ENCODE results near the gene TRIM28.
"Not testable (repeated sequence)": the region's sequence is repeated elsewhere in the genome, so short reads cannot be mapped to it uniquely, and the experiment has no call there.

TRIM28 gene

GRCh38 chr19:58538257-58539168 lies 5.4 kb upstream of the TRIM28 start:
- H3K4me3 ChIP-seq (ENCODE audit: low read depth, low read length): no peak overlapping the region
- no peak for TF ChIP-seq CTCF (IDR thresholded peaks at IDR 0.05; ENCODE audit: low read depth, low read length)

- H3K4me3 ChIP-seq (ENCODE audit: low read depth, low read length): not testable (repeated sequence)
Measured at GRCh38 chr19:58539169-58539559, 4.7 kb upstream of the TRIM28 start.

DNA sequence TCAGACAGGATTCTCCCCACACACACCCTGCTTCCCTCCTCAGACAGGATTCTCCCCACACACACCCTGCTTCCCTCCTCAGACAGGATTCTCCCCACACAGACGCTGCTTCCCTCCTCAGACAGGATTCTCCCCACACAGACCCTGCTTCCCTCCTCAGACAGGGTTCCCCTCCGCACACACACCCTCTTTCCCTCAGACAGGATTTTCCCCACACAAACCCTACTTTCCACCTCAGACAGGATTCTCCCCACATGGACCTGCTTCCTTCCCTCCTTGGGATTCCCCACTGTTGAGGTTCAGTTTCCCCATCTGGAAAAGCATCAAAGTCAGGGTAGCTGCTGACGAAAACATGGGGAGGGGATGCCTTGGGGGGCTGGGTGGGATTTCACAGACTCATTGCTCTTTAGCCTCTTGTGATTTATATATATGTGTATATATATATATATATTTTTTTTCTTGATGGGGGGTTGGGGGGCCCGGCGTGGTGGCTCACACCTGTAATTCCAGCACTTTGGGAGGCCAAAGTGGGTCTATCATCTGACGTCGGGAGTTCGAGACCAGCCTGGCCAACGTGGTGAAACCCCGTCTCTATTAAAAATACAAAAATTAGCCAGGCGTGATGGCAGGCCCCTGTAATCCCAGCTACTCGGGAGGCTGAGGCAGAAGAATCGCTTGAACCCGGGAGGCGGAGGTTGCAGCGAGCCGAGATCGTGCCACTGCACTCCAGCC lies 1.1 kb upstream of the TRIM28 start:
- H3K4me3 ChIP-seq (ENCODE audit: low read depth, low read length): not testable (repeated sequence)

DNA sequence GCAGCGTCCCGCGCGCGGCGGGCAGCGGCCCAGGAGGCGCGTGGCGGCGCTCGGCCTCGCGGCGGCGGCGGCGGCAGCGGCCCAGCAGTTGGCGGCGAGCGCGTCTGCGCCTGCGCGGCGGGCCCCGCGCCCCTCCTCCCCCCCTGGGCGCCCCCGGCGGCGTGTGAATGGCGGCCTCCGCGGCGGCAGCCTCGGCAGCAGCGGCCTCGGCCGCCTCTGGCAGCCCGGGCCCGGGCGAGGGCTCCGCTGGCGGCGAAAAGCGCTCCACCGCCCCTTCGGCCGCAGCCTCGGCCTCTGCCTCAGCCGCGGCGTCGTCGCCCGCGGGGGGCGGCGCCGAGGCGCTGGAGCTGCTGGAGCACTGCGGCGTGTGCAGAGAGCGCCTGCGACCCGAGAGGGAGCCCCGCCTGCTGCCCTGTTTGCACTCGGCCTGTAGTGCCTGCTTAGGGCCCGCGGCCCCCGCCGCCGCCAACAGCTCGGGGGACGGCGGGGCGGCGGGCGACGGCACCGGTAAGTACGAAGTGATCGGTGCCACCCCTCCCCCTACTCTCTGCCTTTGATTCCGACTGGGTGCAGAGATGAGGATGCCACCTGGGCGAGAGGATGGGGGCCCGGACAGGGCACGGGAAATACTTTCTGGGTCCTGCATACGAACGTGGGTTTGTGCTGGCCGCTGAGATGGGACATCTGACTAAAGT lies 874 bp downstream of the TRIM28 start:
- H3K4me3 ChIP-seq (ENCODE audit: low read depth, low read length): peak overlapping the region; percentile 89
- no peak for TF ChIP-seq CTCF (IDR thresholded peaks at IDR 0.05; ENCODE audit: low read depth, low read length)

- TF ChIP-seq CTCF (IDR thresholded peaks at IDR 0.05; ENCODE audit: low read depth, low read length): no peak
- peak overlapping the region; percentile 89 for H3K4me3 ChIP-seq (ENCODE audit: low read depth, low read length)
Measured at GRCh38 chr19:58545286-58546018, 1.6 kb downstream of the TRIM28 start.

GRCh38 chr19:58546019-58546530 lies 2.2 kb downstream of the TRIM28 start:
- peak overlapping the region; percentile 89 for H3K4me3 ChIP-seq (ENCODE audit: low read depth, low read length)
- TF ChIP-seq CTCF (IDR thresholded peaks at IDR 0.05; ENCODE audit: low read depth, low read length): no peak

- TF ChIP-seq CTCF (IDR thresholded peaks at IDR 0.05; ENCODE audit: low read depth, low read length): no peak
- H3K4me3 ChIP-seq (ENCODE audit: low read depth, low read length): no peak overlapping the region
Measured at GRCh38 chr19:58547323-58548312, 3.8 kb downstream of the TRIM28 start.

Data from WI38 (cell line).